HG03095 (cell line): ENCODE measurements around the gene ZNF358.

ENCODE experiments used
- ATAC-seq: cut with Tn5 transposase; IDR thresholded peaks from one replicate; pipeline ENCODE4 v1.9.1; 2021; ENCODE audit warnings: moderate library complexity; ENCODE audit not compliant: unreplicated experiment

The ZNF358 gene

GRCh38 chr19:7554990-7555864 lies 39.3 kb downstream of the ZNF358 start:
- ATAC-seq, result no peak

- no peak for ATAC-seq
Measured at GRCh38 chr19:7556696-7557315, 40.9 kb downstream of the ZNF358 start.

- ATAC-seq, result no peak
Measured at GRCh38 chr19:7558667-7559066, 42.8 kb downstream of the ZNF358 start.

GRCh38 chr19:7559102-7559501 lies 43.2 kb downstream of the ZNF358 start:
- ATAC-seq, result no peak

- ATAC-seq, result no peak
Measured at GRCh38 chr19:7560255-7560654, 44.4 kb downstream of the ZNF358 start.

GRCh38 chr19:7561325-7561724 lies 45.4 kb downstream of the ZNF358 start:
- ATAC-seq, result no peak

GRCh38 chr19:7562646-7563393 lies 46.9 kb downstream of the ZNF358 start:
- ATAC-seq, result no peak

- no peak for ATAC-seq
Measured at GRCh38 chr19:7564866-7565265, 49.0 kb downstream of the ZNF358 start.

GRCh38 chr19:7565332-7565731 lies 49.4 kb downstream of the ZNF358 start:
- ATAC-seq, result no peak
